ENCODE results near the gene HPS4. TPM values are rescaled to one million over a fixed set of nuclear protein-coding genes. Genes with fewer than 3 reads are reported as not detected.

The HPS4 gene
- total and polyA plus RNA-seq, 10 of the 15 experiments (the other 5 are each of a cell fraction or from before 2014, with no cell fraction given): 11.7 to 36.7 (median 30.8) TPM

DNA sequence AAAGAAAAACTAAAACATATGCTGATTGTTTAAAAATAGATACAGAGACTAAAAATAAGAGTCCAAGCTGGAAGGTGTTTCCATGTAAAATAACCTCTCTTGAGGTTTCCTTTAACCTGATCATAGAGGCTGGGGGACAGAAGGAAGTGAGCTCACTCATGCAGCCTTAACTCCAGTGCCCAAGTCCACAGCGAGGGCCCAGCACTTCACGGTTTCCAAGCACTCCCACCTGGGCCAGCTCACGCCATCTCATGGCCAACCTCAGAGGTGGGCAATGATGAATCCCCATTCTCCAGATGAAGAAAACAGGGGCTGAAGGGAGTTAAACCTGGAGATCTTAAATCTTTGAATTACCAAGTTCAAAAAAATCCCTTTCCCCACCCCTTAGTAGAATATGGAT lies 43.6 kb upstream of the HPS4 start:
- Histone ChIP-seq H2AFZ (ENCODE audit: control insufficient read depth, low read depth, low read length) (no peak overlapping the region), H3K9ac (ENCODE audit: control insufficient read depth, insufficient read depth, low read length) (no peak overlapping the region), H3K27me3 (replicated peaks in 1 of 2; ENCODE audit: control insufficient read depth in 2 of 2, insufficient read depth in 2 of 2, low read length in 1 of 2) (no peaks in the 10 kb centered on the region), H3K79me2 (ENCODE audit: control insufficient read depth, insufficient read depth, low read length) (no peaks in the 10 kb centered on the region), H3K4me1 (ENCODE audit: control insufficient read depth, insufficient read depth, low read length) (peaks cover 3% of the 10 kb centered on the region; the same call in 1 of the 2 replicates), H4K20me1 (ENCODE audit: control insufficient read depth, insufficient read depth) (no peaks in the 10 kb centered on the region), H3K27ac (ENCODE audit: control insufficient read depth, insufficient read depth) (no peak overlapping the region), H3K9me3 (replicated peaks; ENCODE audit: control insufficient read depth, insufficient read depth, low read length) (no peaks in the 10 kb centered on the region), H3K4me2 (ENCODE audit: control insufficient read depth, insufficient read depth) (no peak overlapping the region), H3K36me3 (ENCODE audit: control insufficient read depth in 2 of 2, insufficient read depth in 2 of 2, low read length in 1 of 2) (peaks cover 0 to 26% of the 10 kb centered on the region in 2 experiments; a peak in 2 of 4 replicates), H3K4me3 (no peak overlapping the region)
- in situ Hi-C loops (cut with MboI) (no loop called here), intact Hi-C loops (cut with micrococcal nuclease; ENCODE audit: unreplicated experiment) (no loop called here)
- WGBS (ENCODE audit: insufficient coverage, insufficient replicate concordance, low lambda C conversion rate, missing lambda C conversion rate): 66% methylated on average over 3 of the region's 3 CpGs
- SMC1A ChIA-PET (ENCODE audit: uncharacterized antibody, unreplicated experiment): no interaction called here
- FAIRE-seq (no peak), ATAC-seq (no peak), DNase-seq (ENCODE audit: low read depth, low spot score) (no peak)
- RAD21 ChIA-PET (ENCODE audit: unreplicated experiment): no interaction called here
- CTCF ChIA-PET: no interaction called here
- TF ChIP-seq HDAC2 (IDR thresholded peaks at IDR 0.05): no peak
- no peak for TF ChIP-seq PBX3 (IDR thresholded peaks at IDR 0.05; ENCODE audit: insufficient replicate concordance, low read depth, low read length)
- TF ChIP-seq SP1 (IDR thresholded peaks at IDR 0.05; ENCODE audit: low read depth, low read length): no peak
- no peak for TF ChIP-seq FOXK2 (IDR thresholded peaks at IDR 0.05)
- TF ChIP-seq ETV6 (conservative IDR thresholded peaks at IDR 0.05 in 1 of 2, IDR thresholded peaks at IDR 0.05 in 1 of 2; ENCODE audit: borderline replicate concordance in 1 of 2, low read depth in 1 of 2): no peak
- TF ChIP-seq RAD51 (IDR thresholded peaks at IDR 0.05): no peak
- no peak for TF ChIP-seq NRF1 (conservative IDR thresholded peaks at IDR 0.05; ENCODE audit: low read depth, low read length)
- TF ChIP-seq EGR1 (IDR thresholded peaks at IDR 0.05; ENCODE audit: borderline replicate concordance in 1 of 2, low read depth in 2 of 2, low read length in 2 of 2): no peak
- TF ChIP-seq KLF5 (IDR thresholded peaks at IDR 0.05; ENCODE audit: partially characterized antibody): no peak
- TF ChIP-seq ATF7 (IDR thresholded peaks at IDR 0.05; ENCODE audit: low read depth): no peak
- TF ChIP-seq POU2F2 (IDR thresholded peaks at IDR 0.05; ENCODE audit: borderline replicate concordance, low read depth, low read length): no peak
- TF ChIP-seq MYC (IDR thresholded peaks at IDR 0.05; ENCODE audit: insufficient read depth, insufficient read length, insufficient replicate concordance, low read length, severe bottlenecking): no peak
- no TSS peak for BruUV-seq (replicated peaks)
- POLR2A ChIA-PET: interaction anchor here (0.5 kb wide), 1 partner anchor 1972 kb away, joined by 3 read pairs; no protein-coding TSS in a partner anchor

Measured in GM12878 (cell line).